ENCODE measurements around the gene FSD1.
"Not testable (repeated sequence)": the region's sequence is repeated elsewhere in the genome, so short reads cannot be mapped to it uniquely, and the experiment has no call there.

Gene FSD1

DNA sequence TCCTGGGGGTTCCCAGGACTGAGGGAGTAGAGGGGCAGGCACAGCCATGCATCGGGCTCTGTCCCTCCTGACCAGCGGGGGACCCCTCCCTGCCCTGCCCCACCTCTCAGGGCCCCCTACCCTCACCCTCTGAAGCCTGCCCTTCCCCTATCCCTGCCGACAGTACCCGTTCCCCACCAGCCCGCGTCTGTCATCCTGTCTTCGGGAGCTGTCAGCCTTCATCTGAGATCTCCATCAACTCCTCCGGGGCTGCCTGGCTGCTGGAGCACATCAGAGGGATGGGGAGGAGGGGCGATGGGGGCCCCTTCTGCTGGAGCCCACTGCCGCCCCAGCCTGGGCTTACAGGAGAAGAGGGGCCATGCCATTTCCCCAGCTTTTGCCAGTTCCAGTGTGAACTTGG lies 31.5 kb upstream of the FSD1 start:
- Histone ChIP-seq H3K27me3 (replicated peaks; ENCODE audit: control insufficient read depth, insufficient read depth, low read length) (no peaks in the 10 kb centered on the region; the same call in 1 of the 2 replicates), H3K36me3 (ENCODE audit: control insufficient read depth, insufficient read depth, low read length) (peaks cover 12% of the 10 kb centered on the region), H3K4me3 (replicated peaks; ENCODE audit: low read depth, low read length) (no peak overlapping the region)
- TF ChIP-seq, protein P1, sequence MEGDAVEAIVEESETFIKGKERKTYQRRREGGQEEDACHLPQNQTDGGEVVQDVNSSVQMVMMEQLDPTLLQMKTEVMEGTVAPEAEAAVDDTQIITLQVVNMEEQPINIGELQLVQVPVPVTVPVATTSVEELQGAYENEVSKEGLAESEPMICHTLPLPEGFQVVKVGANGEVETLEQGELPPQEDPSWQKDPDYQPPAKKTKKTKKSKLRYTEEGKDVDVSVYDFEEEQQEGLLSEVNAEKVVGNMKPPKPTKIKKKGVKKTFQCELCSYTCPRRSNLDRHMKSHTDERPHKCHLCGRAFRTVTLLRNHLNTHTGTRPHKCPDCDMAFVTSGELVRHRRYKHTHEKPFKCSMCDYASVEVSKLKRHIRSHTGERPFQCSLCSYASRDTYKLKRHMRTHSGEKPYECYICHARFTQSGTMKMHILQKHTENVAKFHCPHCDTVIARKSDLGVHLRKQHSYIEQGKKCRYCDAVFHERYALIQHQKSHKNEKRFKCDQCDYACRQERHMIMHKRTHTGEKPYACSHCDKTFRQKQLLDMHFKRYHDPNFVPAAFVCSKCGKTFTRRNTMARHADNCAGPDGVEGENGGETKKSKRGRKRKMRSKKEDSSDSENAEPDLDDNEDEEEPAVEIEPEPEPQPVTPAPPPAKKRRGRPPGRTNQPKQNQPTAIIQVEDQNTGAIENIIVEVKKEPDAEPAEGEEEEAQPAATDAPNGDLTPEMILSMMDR (IDR thresholded peaks at IDR 0.05; ENCODE audit: insufficient read depth, low read length, poor library complexity, severe bottlenecking), result no peak
- no peak for DNase-seq (ENCODE audit: extremely low read depth, insufficient read length)

DNA sequence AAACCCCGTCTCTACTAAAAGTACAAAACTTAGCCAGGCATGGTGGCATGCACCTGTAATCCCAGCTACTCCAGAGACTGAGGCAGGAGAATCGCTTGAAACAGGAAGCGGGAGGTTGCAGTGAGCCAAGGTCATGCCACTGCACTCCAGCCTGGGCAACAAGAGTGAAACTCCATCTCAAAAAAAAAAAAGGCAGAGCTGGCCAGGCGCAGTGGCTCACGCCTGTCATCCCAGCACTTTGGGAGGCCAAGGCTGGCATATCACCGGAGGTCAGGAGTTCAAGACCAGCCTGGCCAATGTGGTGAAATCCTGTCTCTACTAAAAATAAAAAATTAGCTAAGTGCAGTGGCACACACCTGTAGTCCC lies 30.1 kb upstream of the FSD1 start:
- not testable (repeated sequence) for DNase-seq (ENCODE audit: extremely low read depth, insufficient read length); H3K4me3 ChIP-seq (replicated peaks; ENCODE audit: low read depth, low read length); H3K36me3 ChIP-seq (ENCODE audit: control insufficient read depth, insufficient read depth, low read length); H3K27me3 ChIP-seq (replicated peaks; ENCODE audit: control insufficient read depth, insufficient read depth, low read length)

DNA sequence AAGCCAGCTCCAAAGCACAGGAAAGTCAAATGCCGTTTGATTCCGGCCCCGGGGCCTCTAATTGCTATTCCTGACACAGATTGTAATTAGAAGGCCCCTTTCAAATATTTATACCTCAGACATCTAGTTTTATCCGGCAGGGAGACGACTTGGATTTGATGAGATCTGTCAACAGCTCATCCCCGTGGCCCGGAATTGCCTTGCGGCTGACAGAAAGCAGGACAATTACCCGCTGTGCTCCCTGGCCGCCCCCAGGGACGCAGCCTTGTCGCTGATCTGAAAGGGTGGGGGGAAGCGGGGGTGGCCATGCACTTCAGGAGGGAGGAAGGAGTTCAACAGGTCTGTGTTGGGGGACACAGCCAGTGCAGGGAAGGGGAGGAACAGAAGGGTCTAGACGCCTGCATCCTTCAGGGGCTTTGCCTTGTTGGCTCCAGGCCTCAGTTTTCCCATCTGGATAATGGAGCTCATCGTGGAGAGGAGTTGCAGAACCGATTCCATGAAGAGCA lies 27.2 kb upstream of the FSD1 start:
- no peak overlapping the region for H3K4me3 ChIP-seq (replicated peaks; ENCODE audit: low read depth, low read length)
- TF ChIP-seq, protein P1 (IDR thresholded peaks at IDR 0.05; ENCODE audit: insufficient read depth, low read length, poor library complexity, severe bottlenecking), result no peak
- no peaks in the 10 kb centered on the region; the same call in 1 of the 2 replicates for H3K27me3 ChIP-seq (replicated peaks; ENCODE audit: control insufficient read depth, insufficient read depth, low read length)
- DNase-seq (ENCODE audit: extremely low read depth, insufficient read length), result no peak
- H3K36me3 ChIP-seq (ENCODE audit: control insufficient read depth, insufficient read depth, low read length), result no peaks in the 10 kb centered on the region; the same call in 1 of the 2 replicates

DNA sequence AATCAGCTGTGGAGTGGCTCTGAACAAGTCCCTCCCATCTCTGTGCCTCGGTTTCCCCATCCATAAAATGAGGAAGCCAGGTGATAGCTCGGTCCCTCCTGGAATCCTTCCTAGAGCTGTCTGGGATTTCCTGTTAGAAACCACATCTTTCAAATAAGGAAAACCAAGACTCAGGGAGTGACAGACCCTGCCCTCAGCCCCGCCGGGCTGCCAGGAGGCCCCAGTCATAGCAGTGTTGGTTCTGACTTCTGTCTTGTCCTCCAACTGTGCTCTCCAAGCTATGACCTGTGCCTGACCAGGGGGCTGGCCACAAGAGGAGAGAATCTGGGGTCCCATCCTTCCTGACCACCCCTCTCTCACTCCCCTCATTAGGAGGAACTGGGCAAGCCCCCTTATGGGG lies 26.4 kb upstream of the FSD1 start:
- Histone ChIP-seq H3K27me3 (replicated peaks; ENCODE audit: control insufficient read depth, insufficient read depth, low read length) (no peaks in the 10 kb centered on the region; the same call in 1 of the 2 replicates), H3K4me3 (replicated peaks; ENCODE audit: low read depth, low read length) (no peak overlapping the region), H3K36me3 (ENCODE audit: control insufficient read depth, insufficient read depth, low read length) (no peaks in the 10 kb centered on the region; the same call in 1 of the 2 replicates)
- no peak for DNase-seq (ENCODE audit: extremely low read depth, insufficient read length)
- TF ChIP-seq, protein P1 (IDR thresholded peaks at IDR 0.05; ENCODE audit: insufficient read depth, low read length, poor library complexity, severe bottlenecking), result no peak

DNA sequence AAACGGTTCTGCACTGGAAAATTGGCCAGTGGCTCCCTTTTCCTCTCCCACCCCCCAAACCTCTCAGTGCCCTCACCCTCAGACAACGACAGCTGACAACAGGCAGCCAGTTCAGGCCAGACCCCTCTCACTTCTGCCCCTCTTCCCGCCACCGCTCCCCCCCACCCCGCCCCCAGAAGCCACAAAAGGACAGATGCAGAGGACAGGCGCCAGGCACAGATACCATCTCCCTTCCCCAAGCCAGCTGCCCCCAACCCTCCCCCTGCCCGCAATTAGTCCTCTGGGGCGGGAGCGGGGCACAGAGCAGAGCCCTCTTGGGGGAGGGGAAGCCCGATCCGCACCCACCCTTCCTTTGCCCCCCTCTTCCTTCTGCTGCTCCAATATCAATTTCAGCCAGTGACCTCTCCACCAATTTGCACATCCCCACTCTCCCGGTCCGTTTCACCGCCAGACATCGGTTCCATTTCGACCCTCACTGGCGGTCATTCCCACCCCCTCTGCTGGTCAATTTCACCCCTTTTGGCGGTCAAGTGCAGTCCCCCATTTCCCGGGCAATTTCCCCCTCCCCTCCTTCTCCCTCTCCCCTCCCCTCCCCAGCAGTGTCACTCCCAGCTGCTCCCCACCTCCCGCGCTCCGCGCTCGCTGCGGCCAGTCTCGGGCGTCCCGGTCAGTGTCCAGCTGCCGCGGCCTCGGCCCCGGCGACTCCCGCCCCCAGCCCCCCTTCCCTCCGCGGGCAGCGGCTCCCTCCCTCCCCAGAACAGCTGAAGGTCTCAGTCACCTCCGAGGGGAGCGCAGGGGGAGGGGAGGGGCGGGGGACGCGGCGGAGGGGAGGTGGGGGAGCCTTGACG lies 25.8 kb upstream of the FSD1 start, which contains the start of gene SHD:
TSS of gene SHD (plus strand) at position 848 of the 848 bp plus-strand sequence. CDS start 798 bp downstream, outside the sequence.
- no peak for DNase-seq (ENCODE audit: extremely low read depth, insufficient read length)
- no peaks in the 10 kb centered on the region for H3K36me3 ChIP-seq (ENCODE audit: control insufficient read depth, insufficient read depth, low read length)
- TF ChIP-seq, protein P1 (IDR thresholded peaks at IDR 0.05; ENCODE audit: insufficient read depth, low read length, poor library complexity, severe bottlenecking), result no peak
- no peaks in the 10 kb centered on the region; the same call in 1 of the 2 replicates for H3K27me3 ChIP-seq (replicated peaks; ENCODE audit: control insufficient read depth, insufficient read depth, low read length)
- no peak within 1 kb of the TSS for H3K4me3 ChIP-seq (replicated peaks; ENCODE audit: low read depth, low read length)

DNA sequence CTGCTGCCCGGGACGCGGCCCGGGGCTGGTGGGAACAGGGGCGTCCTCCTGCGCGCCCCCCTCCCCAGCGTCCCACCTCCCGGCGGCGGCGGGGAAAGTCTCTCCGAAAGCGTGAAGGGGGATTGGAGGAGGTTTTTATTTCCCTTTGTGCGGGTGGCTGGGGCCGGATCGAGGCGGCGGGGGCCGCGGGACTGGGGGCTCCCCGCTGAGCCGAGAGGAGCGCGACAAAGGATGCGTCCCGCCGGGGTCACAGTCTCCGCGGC lies 25.2 kb upstream of the FSD1 start:
- Histone ChIP-seq H3K4me3 (replicated peaks; ENCODE audit: low read depth, low read length) (no peak overlapping the region), H3K36me3 (ENCODE audit: control insufficient read depth, insufficient read depth, low read length) (no peaks in the 10 kb centered on the region), H3K27me3 (replicated peaks; ENCODE audit: control insufficient read depth, insufficient read depth, low read length) (no peaks in the 10 kb centered on the region; the same call in 1 of the 2 replicates)
- TF ChIP-seq, protein P1 (IDR thresholded peaks at IDR 0.05; ENCODE audit: insufficient read depth, low read length, poor library complexity, severe bottlenecking), result no peak
- no peak for DNase-seq (ENCODE audit: extremely low read depth, insufficient read length)
